Neural cell (in vitro differentiated cells): ENCODE measurements around the gene KLK8. TPM values are rescaled to one million over a fixed set of nuclear protein-coding genes. Genes with fewer than 3 reads are reported as not detected.

Experiments used
- H2AFZ ChIP-seq: fragments of 200-600, 300-800 bp; sonication (generic), shearing (Covaris generic); 2 replicates; pipeline ENCODE4 v1.6.0; 2014; ENCODE audit warnings: low read depth, mild to moderate bottlenecking, antibody characterized with exemption, low read length, moderate library complexity
- H3F3A ChIP-seq: fragments of 200-600 bp; shearing (Covaris generic); 2 replicates; pipeline ENCODE4 v1.6.1; 2016; ENCODE audit warnings: mild to moderate bottlenecking, moderate library complexity, mixed read lengths, antibody characterized with exemption, low read length; ENCODE audit not compliant: insufficient read depth, poor library complexity, severe bottlenecking
- H3K27ac ChIP-seq: fragments of 200-600, 300-800 bp; sonication (generic), shearing (Covaris generic); 2 replicates; pipeline ENCODE4 v1.5.1; 2014; ENCODE audit warnings: mild to moderate bottlenecking, low read length, moderate library complexity
- H3K27me3 ChIP-seq: fragments of 300-800, 200-600 bp; sonication (generic), shearing (Covaris generic); 2 replicates; pipeline ENCODE4 v1.6.0; 2014; ENCODE audit warnings: mild to moderate bottlenecking, low read depth, low read length, moderate library complexity; ENCODE audit not compliant: insufficient read depth
- H3K36me3 ChIP-seq: fragments of 300-800, 200-600 bp; sonication (generic), shearing (Covaris generic); 2 replicates; pipeline ENCODE4 v1.5.1; 2014; ENCODE audit warnings: mild to moderate bottlenecking, antibody characterized with exemption, low read length, moderate library complexity; ENCODE audit not compliant: insufficient read depth
- H3K4me2 ChIP-seq: fragments of 300-800, 200-600 bp; sonication (generic), shearing (Covaris generic); 2 replicates; pipeline ENCODE4 v1.6.0; 2014; ENCODE audit warnings: mild to moderate bottlenecking, low read length
- H3K4me3 ChIP-seq: fragments of 300-800, 200-600 bp; sonication (generic), shearing (Covaris generic); 2 replicates; pipeline ENCODE4 v1.5.1; 2014; ENCODE audit warnings: mild to moderate bottlenecking, low read length, moderate library complexity
- H3K79me2 ChIP-seq: fragments of 200-600 bp; shearing (Covaris generic); replicated peaks from 2 replicates; pipeline ENCODE4 v1.6.0; 2014; ENCODE audit warnings: mild to moderate bottlenecking, low read length, moderate library complexity; ENCODE audit not compliant: insufficient read depth
- H3K9ac ChIP-seq: fragments of 300-800, 200-600 bp; sonication (generic), shearing (Covaris generic); 2 replicates; pipeline ENCODE4 v1.6.1; 2016; ENCODE audit warnings: mild to moderate bottlenecking, low read length, mixed read lengths
- H3K9me2 ChIP-seq: fragments of 200-600 bp; shearing (Covaris generic); 2 replicates; pipeline ENCODE4 v1.6.1; 2016; ENCODE audit warnings: mild to moderate bottlenecking, low read length, mixed read lengths; ENCODE audit not compliant: insufficient read depth
- H3K9me3 ChIP-seq: fragments of 200-600, 300-800 bp; sonication (generic), shearing (Covaris generic); 2 replicates; pipeline ENCODE4 v1.6.1; 2016; ENCODE audit warnings: mild to moderate bottlenecking, mixed run types, low read length, moderate library complexity, mixed read lengths
- H4K20me1 ChIP-seq: fragments of 200-600 bp; shearing (Covaris generic); 2 replicates; pipeline ENCODE4 v1.6.1; 2016; ENCODE audit warnings: mild to moderate bottlenecking, mixed run types; ENCODE audit not compliant: insufficient read depth
- EP300 ChIP-seq: fragments of 450-650 bp; conservative IDR thresholded peaks from 2 replicates; pipeline ENCODE4 v1.6.1; 2014; ENCODE audit warnings: antibody characterized with exemption, mild to moderate bottlenecking, moderate library complexity; ENCODE audit not compliant: poor library complexity, severe bottlenecking
- EZH2 ChIP-seq: fragments of 200-600, 300-800 bp; shearing (Covaris generic), sonication (generic); IDR thresholded peaks from 2 replicates; pipeline ENCODE4 v1.6.1; 2014; ENCODE audit warnings: antibody characterized with exemption, low read length, borderline replicate concordance, mild to moderate bottlenecking; ENCODE audit not compliant: insufficient read depth, poor library complexity, severe bottlenecking
- MXI1 ChIP-seq: fragments of 450-650 bp; conservative IDR thresholded peaks from 2 replicates; pipeline ENCODE4 v1.6.1; 2014; ENCODE audit warnings: antibody characterized with exemption, mild to moderate bottlenecking; ENCODE audit not compliant: poor library complexity, severe bottlenecking
- POLR2AphosphoS5 ChIP-seq: IDR thresholded peaks from 2 replicates; pipeline ENCODE4 v1.6.1; 2012
- RAD21 ChIP-seq: fragments of 450-650 bp; conservative IDR thresholded peaks from 2 replicates; pipeline ENCODE4 v1.6.1; 2014; ENCODE audit warnings: antibody characterized with exemption, mild to moderate bottlenecking, moderate library complexity
- SMC3 ChIP-seq: fragments of 450-650 bp; conservative IDR thresholded peaks from 2 replicates; pipeline ENCODE4 v1.6.1; 2014; ENCODE audit warnings: antibody characterized with exemption, mild to moderate bottlenecking, moderate library complexity; ENCODE audit not compliant: poor library complexity
- TAF1 ChIP-seq: IDR thresholded peaks from 2 replicates; pipeline ENCODE4 v1.6.1; 2012; ENCODE audit warnings: low read depth
- polyA plus RNA-seq: library from polyadenylated mRNA; depleted of rRNA; stranded (reverse); fragments of >200 nt; gene quantifications from 2 replicates; pipeline ENCODE4 v1.2.3, GENCODE V29; 2014
- TF ChIP-seq, protein P1 (sequence below): fragments of 450-650 bp; IDR thresholded peaks from 2 replicates; pipeline ENCODE4 v1.5.1; 2014; ENCODE audit warnings: antibody characterized with exemption, mild to moderate bottlenecking, moderate library complexity; ENCODE audit not compliant: poor library complexity, severe bottlenecking
- TF ChIP-seq, protein P2 (sequence below): IDR thresholded peaks from 2 replicates; pipeline ENCODE4 v1.6.1; 2012; ENCODE audit warnings: borderline replicate concordance

KLK8 gene
- polyA plus RNA-seq, 1 donor from 2014 or later = not detected

DNA sequence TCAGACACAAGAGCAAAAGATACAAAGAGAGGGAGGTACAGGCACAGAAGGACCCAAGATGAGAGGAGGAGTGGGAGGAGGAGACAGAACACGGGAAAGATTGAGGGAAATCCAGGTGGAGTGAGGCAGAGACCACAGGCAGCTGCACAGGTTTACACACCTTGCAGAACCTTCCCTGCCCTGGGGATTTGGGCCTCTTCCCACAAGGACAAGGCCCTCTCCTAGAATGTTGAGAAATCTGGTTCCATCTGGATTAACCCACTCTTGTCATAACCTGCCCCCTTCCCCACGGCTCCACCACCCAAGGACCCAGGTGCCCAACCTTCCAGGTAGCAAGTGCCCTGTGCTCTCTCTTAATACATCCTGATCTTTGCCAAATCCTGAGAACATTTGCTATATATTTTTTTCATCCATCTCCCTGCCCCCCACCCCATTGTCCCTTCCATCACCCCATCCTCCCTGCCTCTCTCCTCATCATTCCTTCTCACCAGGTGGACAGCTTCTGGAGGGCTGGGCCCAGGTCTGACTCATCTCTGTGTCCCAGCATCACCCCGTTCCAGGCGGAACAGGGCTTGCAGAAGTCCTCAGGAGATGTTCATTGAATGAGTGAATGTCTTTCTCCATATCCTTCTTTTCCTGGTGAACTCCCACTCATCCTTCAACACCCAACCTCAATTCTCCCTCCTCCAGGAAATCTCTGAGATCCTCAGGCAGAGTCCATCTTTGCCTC lies 8.8 kb upstream of the KLK8 start:
- Histone ChIP-seq H3K27me3 (peaks cover under 1% of the 10 kb centered on the region), H3K4me2 (no peak overlapping the region), H3K4me3 (no peak overlapping the region), H4K20me1 (no peaks in the 10 kb centered on the region), H3K79me2 (no peaks in the 10 kb centered on the region), H3K36me3 (no peaks in the 10 kb centered on the region), H3K9me3 (no peaks in the 10 kb centered on the region), H3K27ac (no peak overlapping the region), H3K9ac (no peak overlapping the region), H3K9me2 (no peaks in the 10 kb centered on the region), H2AFZ (no peak overlapping the region), H3F3A (no peaks in the 10 kb centered on the region)
- TF ChIP-seq EZH2 (no peak), POLR2AphosphoS5 (no peak), MXI1 (no peak), TAF1 (no peak), RAD21 (no peak)
- TF ChIP-seq, protein P1, sequence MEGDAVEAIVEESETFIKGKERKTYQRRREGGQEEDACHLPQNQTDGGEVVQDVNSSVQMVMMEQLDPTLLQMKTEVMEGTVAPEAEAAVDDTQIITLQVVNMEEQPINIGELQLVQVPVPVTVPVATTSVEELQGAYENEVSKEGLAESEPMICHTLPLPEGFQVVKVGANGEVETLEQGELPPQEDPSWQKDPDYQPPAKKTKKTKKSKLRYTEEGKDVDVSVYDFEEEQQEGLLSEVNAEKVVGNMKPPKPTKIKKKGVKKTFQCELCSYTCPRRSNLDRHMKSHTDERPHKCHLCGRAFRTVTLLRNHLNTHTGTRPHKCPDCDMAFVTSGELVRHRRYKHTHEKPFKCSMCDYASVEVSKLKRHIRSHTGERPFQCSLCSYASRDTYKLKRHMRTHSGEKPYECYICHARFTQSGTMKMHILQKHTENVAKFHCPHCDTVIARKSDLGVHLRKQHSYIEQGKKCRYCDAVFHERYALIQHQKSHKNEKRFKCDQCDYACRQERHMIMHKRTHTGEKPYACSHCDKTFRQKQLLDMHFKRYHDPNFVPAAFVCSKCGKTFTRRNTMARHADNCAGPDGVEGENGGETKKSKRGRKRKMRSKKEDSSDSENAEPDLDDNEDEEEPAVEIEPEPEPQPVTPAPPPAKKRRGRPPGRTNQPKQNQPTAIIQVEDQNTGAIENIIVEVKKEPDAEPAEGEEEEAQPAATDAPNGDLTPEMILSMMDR = no peak

DNA sequence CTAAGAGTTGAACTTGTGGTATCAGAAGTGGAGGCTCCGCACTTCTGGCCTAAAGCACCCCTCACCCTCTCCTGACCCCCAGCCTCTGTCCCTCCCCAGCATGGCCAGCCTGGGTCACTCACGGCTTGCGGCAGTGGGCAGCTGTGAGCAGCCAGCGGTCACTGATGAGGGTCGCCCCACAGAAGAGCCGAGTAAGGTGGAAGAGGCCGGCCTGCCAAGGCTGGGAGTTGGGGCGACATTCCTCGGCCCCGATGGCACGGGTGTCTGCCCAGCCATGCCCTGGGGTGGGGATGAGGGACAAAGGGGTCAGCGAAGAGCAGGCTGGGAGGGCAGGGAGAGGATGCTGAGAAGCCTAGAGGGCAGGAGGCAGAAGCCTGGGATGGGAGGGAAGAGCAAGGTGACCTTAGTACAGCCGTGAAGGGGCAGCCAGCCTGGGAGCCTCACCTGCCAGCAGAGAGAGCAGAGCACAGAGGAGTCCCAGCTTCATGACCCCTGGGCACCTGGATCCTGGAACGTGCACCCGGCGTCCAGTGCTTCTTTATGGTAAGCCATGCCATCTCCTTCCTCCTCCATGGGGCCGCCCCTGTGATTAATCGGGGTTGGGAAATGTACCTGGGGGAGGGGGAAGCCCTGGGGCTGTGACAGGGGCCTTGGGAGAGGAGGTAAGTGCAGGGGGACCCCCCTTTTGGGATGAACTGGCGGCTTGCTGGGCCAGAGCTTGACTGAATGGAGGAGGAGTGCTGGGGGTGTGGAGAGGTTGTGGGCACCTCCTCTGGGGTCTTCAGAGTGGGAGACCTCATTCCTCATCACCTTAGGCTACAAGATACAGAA lies 7.9 kb upstream of the KLK8 start:
- TF ChIP-seq, protein P2, sequence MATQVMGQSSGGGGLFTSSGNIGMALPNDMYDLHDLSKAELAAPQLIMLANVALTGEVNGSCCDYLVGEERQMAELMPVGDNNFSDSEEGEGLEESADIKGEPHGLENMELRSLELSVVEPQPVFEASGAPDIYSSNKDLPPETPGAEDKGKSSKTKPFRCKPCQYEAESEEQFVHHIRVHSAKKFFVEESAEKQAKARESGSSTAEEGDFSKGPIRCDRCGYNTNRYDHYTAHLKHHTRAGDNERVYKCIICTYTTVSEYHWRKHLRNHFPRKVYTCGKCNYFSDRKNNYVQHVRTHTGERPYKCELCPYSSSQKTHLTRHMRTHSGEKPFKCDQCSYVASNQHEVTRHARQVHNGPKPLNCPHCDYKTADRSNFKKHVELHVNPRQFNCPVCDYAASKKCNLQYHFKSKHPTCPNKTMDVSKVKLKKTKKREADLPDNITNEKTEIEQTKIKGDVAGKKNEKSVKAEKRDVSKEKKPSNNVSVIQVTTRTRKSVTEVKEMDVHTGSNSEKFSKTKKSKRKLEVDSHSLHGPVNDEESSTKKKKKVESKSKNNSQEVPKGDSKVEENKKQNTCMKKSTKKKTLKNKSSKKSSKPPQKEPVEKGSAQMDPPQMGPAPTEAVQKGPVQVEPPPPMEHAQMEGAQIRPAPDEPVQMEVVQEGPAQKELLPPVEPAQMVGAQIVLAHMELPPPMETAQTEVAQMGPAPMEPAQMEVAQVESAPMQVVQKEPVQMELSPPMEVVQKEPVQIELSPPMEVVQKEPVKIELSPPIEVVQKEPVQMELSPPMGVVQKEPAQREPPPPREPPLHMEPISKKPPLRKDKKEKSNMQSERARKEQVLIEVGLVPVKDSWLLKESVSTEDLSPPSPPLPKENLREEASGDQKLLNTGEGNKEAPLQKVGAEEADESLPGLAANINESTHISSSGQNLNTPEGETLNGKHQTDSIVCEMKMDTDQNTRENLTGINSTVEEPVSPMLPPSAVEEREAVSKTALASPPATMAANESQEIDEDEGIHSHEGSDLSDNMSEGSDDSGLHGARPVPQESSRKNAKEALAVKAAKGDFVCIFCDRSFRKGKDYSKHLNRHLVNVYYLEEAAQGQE = no peak
- no peak for TF ChIP-seq MXI1
- TF ChIP-seq RAD21 = no peak
- TF ChIP-seq SMC3 = no peak
- TF ChIP-seq POLR2AphosphoS5 = no peak
- TF ChIP-seq, protein P1 = no peak
- no peak for TF ChIP-seq EP300
- no peak for TF ChIP-seq TAF1
- TF ChIP-seq EZH2 = no peak
- no peak overlapping the region for H3K27ac ChIP-seq
- H3K79me2 ChIP-seq = no peaks in the 10 kb centered on the region
- H3K36me3 ChIP-seq = no peaks in the 10 kb centered on the region
- no peak overlapping the region for H3K9ac ChIP-seq
- no peaks in the 10 kb centered on the region for H3K9me3 ChIP-seq
- no peak overlapping the region for H3K4me2 ChIP-seq
- no peak overlapping the region for H3K4me3 ChIP-seq
- H3K9me2 ChIP-seq = no peaks in the 10 kb centered on the region
- H2AFZ ChIP-seq = no peak overlapping the region
- no peaks in the 10 kb centered on the region for H3K27me3 ChIP-seq
- no peaks in the 10 kb centered on the region for H4K20me1 ChIP-seq
- H3F3A ChIP-seq = no peaks in the 10 kb centered on the region
